Colonic mucosa (tissue), 4 donors: ENCODE results near the gene PMPCA. TPM values are rescaled to one million over a fixed set of nuclear protein-coding genes. Genes with fewer than 3 reads are reported as not detected.

Experiments
- DNase-seq: peaks from one replicate; pipeline ENCODE4 v3.0.0-alpha.2; 2020
- H3K27ac ChIP-seq: fragments of 200-600 bp; one replicate; pipeline ENCODE4 v1.8.0; 2021
- H3K27me3 ChIP-seq: fragments of 200-600 bp; one replicate; pipeline ENCODE4 v1.8.0; 2021
- H3K36me3 ChIP-seq: fragments of 200-600 bp; one replicate; pipeline ENCODE4 v1.8.0; 2021
- H3K4me1 ChIP-seq: fragments of 200-600 bp; one replicate; pipeline ENCODE4 v1.8.0; 2021; ENCODE audit warnings: mild to moderate bottlenecking
- H3K4me3 ChIP-seq: fragments of 200-600 bp; one replicate; pipeline ENCODE4 v1.8.0; 2021
- H3K9ac ChIP-seq, 2 donors: one replicate each; pipeline ENCODE4 v1.7.0; 2013; ENCODE audit warnings: control low read depth in 2 of 2, low read depth in 2 of 2, low read length in 2 of 2
- H3K9me3 ChIP-seq: fragments of 200-600 bp; one replicate; pipeline ENCODE4 v1.8.0; 2021
- intact Hi-C: fragments of 100-400 bp; cut with DNase I; formaldehyde crosslinking; loops from one replicate; pipeline ENCODE4 v1.14.1; 2022
- total RNA-seq, 2 donors: library from RNA; stranded (reverse); fragmentation: NEBNext Ultra II Directional in 1 of 2; extraction: Animal tissue kit (Norgen Biotek cat#: 25700) in 1 of 2; gene quantifications; one replicate each; pipeline ENCODE4 v1.2.1, GENCODE V29; 2021
- TF ChIP-seq, protein P1 (sequence below): fragments of 200-600 bp; IDR thresholded peaks from one replicate; pipeline ENCODE4 v1.8.0; 2022; ENCODE audit warnings: antibody characterized with exemption, mild to moderate bottlenecking
- donor health status: healthy.
- donor health status: DM: no; HTN: no; CAD: no.
- donor health status: DM: no; HTN: no; CAD: no.

PMPCA gene
- total RNA-seq, 2 donors from 2014 or later: 56.1 to 60.9 TPM

DNA sequence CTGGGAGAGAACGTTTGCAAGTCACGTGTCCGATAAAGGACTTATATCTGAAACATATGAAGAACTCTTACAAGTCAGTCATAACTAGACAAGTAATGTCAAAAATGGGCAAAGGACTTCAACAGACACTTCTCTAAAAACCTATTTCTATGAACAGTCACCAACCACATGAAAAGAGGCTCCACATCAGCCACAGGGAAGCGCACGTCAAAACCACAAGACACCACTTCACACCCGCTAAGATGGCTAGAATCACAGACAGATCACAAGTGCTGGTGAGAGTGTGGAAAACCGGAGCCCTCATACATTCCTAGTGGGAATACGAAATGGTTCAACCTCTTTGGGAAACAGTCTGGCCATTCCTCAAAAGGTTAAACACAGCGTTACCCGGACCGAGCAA, 25.4 kb upstream of the PMPCA start:
- H3K27ac ChIP-seq: no peak overlapping the region
- no peaks in the 10 kb centered on the region for H3K36me3 ChIP-seq
- TF ChIP-seq, protein P1, sequence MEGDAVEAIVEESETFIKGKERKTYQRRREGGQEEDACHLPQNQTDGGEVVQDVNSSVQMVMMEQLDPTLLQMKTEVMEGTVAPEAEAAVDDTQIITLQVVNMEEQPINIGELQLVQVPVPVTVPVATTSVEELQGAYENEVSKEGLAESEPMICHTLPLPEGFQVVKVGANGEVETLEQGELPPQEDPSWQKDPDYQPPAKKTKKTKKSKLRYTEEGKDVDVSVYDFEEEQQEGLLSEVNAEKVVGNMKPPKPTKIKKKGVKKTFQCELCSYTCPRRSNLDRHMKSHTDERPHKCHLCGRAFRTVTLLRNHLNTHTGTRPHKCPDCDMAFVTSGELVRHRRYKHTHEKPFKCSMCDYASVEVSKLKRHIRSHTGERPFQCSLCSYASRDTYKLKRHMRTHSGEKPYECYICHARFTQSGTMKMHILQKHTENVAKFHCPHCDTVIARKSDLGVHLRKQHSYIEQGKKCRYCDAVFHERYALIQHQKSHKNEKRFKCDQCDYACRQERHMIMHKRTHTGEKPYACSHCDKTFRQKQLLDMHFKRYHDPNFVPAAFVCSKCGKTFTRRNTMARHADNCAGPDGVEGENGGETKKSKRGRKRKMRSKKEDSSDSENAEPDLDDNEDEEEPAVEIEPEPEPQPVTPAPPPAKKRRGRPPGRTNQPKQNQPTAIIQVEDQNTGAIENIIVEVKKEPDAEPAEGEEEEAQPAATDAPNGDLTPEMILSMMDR: no peak

DNA sequence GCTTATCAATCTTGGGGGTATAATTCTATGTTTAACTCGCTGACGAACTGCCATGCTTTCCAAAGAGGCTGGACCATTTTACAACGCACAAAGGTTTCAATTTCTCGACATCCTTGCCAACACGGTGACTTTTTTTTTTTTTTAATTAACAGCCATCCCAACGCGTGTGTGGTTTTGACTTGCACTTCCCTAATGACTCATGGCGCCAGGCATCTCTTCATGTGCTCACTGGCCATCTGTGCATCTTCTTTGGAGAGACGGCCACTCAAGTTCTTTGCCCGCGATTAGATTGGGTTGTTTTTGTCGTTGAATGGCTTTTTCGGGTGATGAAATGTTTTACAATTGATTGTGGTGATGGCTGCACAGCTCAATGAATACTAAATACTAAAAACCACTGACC, 24.4 kb upstream of the PMPCA start:
- Histone ChIP-seq H3K36me3 (no peaks in the 10 kb centered on the region), H3K4me1 (no peaks in the 10 kb centered on the region), H3K9ac (no peak overlapping the region), H3K9me3 (no peaks in the 10 kb centered on the region), H3K27me3 (no peaks in the 10 kb centered on the region), H3K4me3 (no peak overlapping the region), H3K27ac (no peak overlapping the region)
- intact Hi-C loops: no loop called here
- TF ChIP-seq, protein P1: no peak
- no peak for DNase-seq

More for the DNA sequence above, 25.4 kb upstream of the PMPCA start:
- H3K4me3 ChIP-seq: no peak overlapping the region
- H3K9me3 ChIP-seq: no peaks in the 10 kb centered on the region
- no peak for DNase-seq
- H3K4me1 ChIP-seq: no peaks in the 10 kb centered on the region
- intact Hi-C loops: no loop called here
- no peak overlapping the region for H3K9ac ChIP-seq
- no peaks in the 10 kb centered on the region for H3K27me3 ChIP-seq

DNA sequence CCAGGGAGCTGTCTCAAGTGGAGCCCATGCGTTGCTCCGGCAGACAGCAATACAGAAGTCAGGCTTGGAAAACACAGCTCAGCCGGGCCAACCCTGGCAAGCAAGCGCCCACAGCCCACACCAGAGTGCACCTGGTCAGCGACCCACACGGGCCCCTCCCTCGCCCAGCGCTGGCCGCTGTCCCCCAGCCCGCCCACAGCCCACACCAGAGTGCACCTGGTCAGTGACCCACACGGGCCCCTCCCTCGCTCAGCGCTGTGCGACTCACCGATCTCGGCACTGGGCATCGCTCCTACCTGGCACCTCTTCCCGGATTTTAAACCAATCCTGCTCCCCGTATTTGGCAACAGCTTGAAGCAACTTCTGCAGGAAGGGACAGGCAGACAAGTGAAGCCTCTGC, 23.2 kb upstream of the PMPCA start:
- Histone ChIP-seq H3K4me3 (no peak overlapping the region), H3K9me3 (no peaks in the 10 kb centered on the region), H3K36me3 (peaks cover 2% of the 10 kb centered on the region), H3K27ac (no peak overlapping the region), H3K4me1 (no peaks in the 10 kb centered on the region), H3K9ac (no peak overlapping the region), H3K27me3 (no peaks in the 10 kb centered on the region)
- intact Hi-C loops: no loop called here
- TF ChIP-seq, protein P1: no peak
- DNase-seq: no peak

DNA sequence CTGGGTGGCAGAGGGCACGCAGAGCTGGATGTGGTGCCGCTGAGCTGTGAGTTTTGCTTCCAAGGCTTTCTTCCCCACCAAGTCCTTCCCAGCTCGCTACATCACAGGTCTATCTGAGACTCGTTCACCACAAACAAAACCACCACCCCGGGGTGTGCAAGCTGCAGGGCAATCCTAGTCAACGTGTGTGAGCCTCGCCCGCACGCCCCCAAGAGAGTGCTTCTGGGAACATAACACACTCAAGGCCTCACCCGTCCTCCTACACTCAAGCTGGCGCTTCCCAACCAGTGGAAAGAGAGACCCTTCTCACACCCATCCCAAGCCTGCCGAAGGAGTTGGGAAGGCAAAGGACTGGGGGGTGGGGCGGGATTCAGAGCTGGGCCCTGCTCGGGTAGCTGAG, 21.1 kb upstream of the PMPCA start:
- Histone ChIP-seq H3K4me1 (no peaks in the 10 kb centered on the region), H3K27ac (no peak overlapping the region), H3K4me3 (no peak overlapping the region), H3K9ac (no peak overlapping the region), H3K27me3 (no peaks in the 10 kb centered on the region), H3K36me3 (peaks cover 6% of the 10 kb centered on the region), H3K9me3 (no peaks in the 10 kb centered on the region)
- no peak for DNase-seq
- intact Hi-C loops: no loop called here
- TF ChIP-seq, protein P1: no peak

DNA sequence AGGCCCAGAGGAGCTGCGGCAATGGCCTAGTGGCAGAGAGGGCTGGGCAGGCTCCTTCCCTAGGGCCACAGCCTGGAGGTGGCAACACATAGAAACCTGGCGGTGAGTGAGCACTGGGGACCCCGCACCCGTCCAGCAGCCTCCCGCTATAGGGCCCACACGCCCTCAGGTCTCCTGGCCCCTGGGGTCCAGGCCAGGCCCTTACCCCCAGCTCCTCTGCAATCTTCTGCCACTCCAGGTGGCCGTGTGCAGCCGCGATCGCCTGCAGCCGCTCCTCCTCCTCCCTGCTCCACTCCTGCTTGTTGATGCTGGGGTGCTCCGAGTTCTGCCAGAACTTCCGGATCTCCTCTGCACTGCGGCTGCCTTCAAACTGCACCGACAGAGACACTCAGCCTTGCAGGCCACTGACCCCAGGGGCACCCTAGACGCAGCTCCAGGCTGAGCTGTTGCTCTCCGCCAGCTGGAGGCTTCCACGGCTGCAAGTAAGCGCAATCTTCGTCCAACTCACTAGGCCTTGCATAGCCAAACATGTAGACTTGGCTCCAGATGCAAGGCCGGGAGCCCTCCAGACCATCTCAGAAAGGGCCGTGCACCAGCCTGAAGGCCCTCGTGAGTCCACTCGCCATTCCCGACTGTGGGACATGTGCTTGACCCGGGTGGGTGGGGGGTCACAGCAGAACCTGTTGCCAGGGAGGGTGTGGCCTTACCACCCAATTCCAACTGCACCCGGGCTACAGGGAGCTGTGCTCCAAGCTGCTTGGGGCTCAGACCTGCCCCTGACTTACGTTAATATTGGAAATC, 18.5 kb upstream of the PMPCA start:
- Histone ChIP-seq H3K27ac (no peak overlapping the region), H3K9me3 (no peaks in the 10 kb centered on the region), H3K36me3 (peaks cover 6% of the 10 kb centered on the region), H3K9ac (no peak overlapping the region), H3K4me3 (no peak overlapping the region), H3K4me1 (peaks cover 12% of the 10 kb centered on the region), H3K27me3 (no peaks in the 10 kb centered on the region)
- TF ChIP-seq, protein P1: no peak
- DNase-seq: no peak
- intact Hi-C loops: no loop called here
